OCI-LY7 (cell line): ENCODE results near the gene SRSF8. TPM values are rescaled to one million over a fixed set of nuclear protein-coding genes. Genes with fewer than 3 reads are reported as not detected.

ENCODE experiments used
- BruUV-seq: library from RNA; stranded (reverse); fragments of 400-500 nt; replicated peaks from 2 replicates; lab custom pipeline; 2021; lab: Mats Ljungman, UMichigan
- CTCF ChIA-PET: fragments of 300-600 bp; sonication (Branson Sonifier 250); formaldehyde crosslinking; loops from one replicate; lab custom pipeline; 2022; ENCODE audit warnings: antibody characterized with exemption; ENCODE audit not compliant: unreplicated experiment; lab: Charles Lee
- POLR2A ChIA-PET: fragments of 300-600 bp; sonication (Branson Sonifier 250); formaldehyde crosslinking; loops from one replicate; lab custom pipeline; 2022; ENCODE audit warnings: antibody characterized with exemption; lab: Charles Lee
- DNase-seq: peaks from one replicate; pipeline ENCODE4 v3.0.0-alpha.2; 2015; ENCODE audit warnings: low spot score
- H2AFZ ChIP-seq: fragments of 200-600 bp; sonication (generic), shearing (Covaris generic); 2 replicates; pipeline ENCODE4 v1.6.1; 2014; ENCODE audit warnings: mild to moderate bottlenecking, antibody characterized with exemption, low read length, moderate library complexity
- H3K27ac ChIP-seq: fragments of 200-600 bp; sonication (generic); 2 replicates; pipeline ENCODE4 v1.5.1; 2014; ENCODE audit warnings: mixed run types, low read depth, mild to moderate bottlenecking, moderate library complexity, low read length, inconsistent platforms; ENCODE audit not compliant: poor library complexity, severe bottlenecking
- H3K36me3 ChIP-seq: fragments of 200-600 bp; sonication (generic); 2 replicates; pipeline ENCODE4 v1.6.1; 2014; ENCODE audit warnings: mild to moderate bottlenecking, antibody characterized with exemption, low read length, moderate library complexity, mixed read lengths; ENCODE audit not compliant: insufficient read depth
- H3K4me1 ChIP-seq: fragments of 200-600 bp; sonication (generic); 2 replicates; pipeline ENCODE4 v1.5.1; 2014; ENCODE audit warnings: mild to moderate bottlenecking, low read length; ENCODE audit not compliant: insufficient read depth, poor library complexity, severe bottlenecking
- H3K4me2 ChIP-seq: fragments of 200-600 bp; sonication (generic); 2 replicates; pipeline ENCODE4 v1.6.1; 2014; ENCODE audit warnings: mild to moderate bottlenecking, low read length
- H3K4me3 ChIP-seq: fragments of 200-600 bp; sonication (generic); 2 replicates; pipeline ENCODE4 v1.5.1; 2014; ENCODE audit warnings: mild to moderate bottlenecking, low read depth, low read length; ENCODE audit not compliant: poor library complexity, severe bottlenecking
- H3K79me2 ChIP-seq: fragments of 200-600 bp; sonication (generic); 2 replicates; pipeline ENCODE4 v1.6.1; 2016; ENCODE audit warnings: low read depth, mild to moderate bottlenecking, low read length, moderate library complexity, mixed read lengths; ENCODE audit not compliant: insufficient read depth
- H3K9me2 ChIP-seq: fragments of 200-600 bp; sonication (generic); 2 replicates; pipeline ENCODE4 v1.6.1; 2016; ENCODE audit warnings: mild to moderate bottlenecking, low read length, mixed read lengths; ENCODE audit not compliant: insufficient read depth
- H3K9me3 ChIP-seq: fragments of 200-600 bp; sonication (generic); 2 replicates; pipeline ENCODE4 v1.6.1; 2014; ENCODE audit warnings: mild to moderate bottlenecking, mixed run types, low read length, mixed read lengths
- H4K20me1 ChIP-seq: fragments of 200-600 bp; sonication (generic); 2 replicates; pipeline ENCODE4 v1.6.1; 2014; ENCODE audit warnings: mild to moderate bottlenecking, antibody characterized with exemption, low read length, moderate library complexity, mixed read lengths; ENCODE audit not compliant: insufficient read depth
- EZH2phosphoT487 ChIP-seq: fragments of 200-600 bp; sonication (generic); IDR thresholded peaks from 2 replicates; pipeline ENCODE4 v1.6.1; 2018; ENCODE audit warnings: low read depth, borderline replicate concordance, mild to moderate bottlenecking, mixed run types, antibody characterized with exemption, low read length, moderate library complexity, mixed read lengths
- intact Hi-C: fragments of 100-400 bp; cut with micrococcal nuclease; formaldehyde crosslinking; loops from one replicate; pipeline ENCODE4 v1.10.0; 2022; ENCODE audit not compliant: unreplicated experiment
- total RNA-seq, 2 experiments: library from RNA; depleted of rRNA in 1 of 2; stranded (reverse); fragments of >200 nt in 1 of 2; shearing (Covaris generic) in 1 of 2; gene quantifications; 2 replicates each; pipeline ENCODE4 v1.2.3, GENCODE V29; 2014 to 2022
- TF ChIP-seq, protein P1 (sequence below): fragments of 200-600 bp; sonication (generic); conservative IDR thresholded peaks from 2 replicates; pipeline ENCODE4 v1.5.1; 2014; ENCODE audit warnings: mild to moderate bottlenecking, antibody characterized with exemption, low read length, moderate library complexity, mixed read lengths

SRSF8 gene
- total RNA-seq, 2 experiments from 2014 or later = 13.1 to 42.1 TPM

DNA sequence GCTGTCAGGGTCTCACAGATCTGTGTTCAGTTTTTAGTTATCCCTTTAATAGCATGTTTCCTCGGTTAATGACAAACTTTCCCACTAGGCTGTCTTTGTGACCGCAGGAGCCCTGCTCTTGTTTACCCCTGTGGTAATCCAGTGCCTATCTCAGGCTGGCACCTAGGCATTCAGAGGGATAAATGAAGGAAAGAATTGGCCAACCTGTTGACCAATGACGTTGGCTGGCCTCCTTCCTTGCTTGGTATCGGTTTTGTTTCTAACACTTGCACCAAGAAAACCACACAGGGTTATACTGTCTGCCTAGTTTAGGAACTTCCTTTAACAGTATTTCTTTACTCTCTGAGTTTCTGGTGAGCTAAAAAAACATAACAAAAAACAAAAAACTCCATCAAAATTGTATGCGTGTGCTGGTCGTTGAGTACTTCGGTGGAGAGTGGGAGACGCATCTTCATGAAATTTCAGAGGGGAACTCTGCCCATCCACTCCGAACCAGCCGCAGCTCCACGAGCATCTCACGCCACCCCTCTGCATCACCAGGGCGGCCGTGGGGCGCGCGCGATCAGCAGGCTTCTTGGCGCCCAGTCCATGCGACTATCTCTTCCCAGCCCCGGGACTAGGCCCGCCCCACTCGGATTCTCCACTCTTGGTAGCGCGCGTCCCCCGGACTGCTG is 22.4 kb downstream of the SRSF8 start:
- BruUV-seq = TSS peak; percentile 59
- peaks cover 47% of the 10 kb centered on the region for H3K4me1 ChIP-seq
- peak overlapping the region; percentile 89 for H3K4me2 ChIP-seq
- TF ChIP-seq, protein P1, sequence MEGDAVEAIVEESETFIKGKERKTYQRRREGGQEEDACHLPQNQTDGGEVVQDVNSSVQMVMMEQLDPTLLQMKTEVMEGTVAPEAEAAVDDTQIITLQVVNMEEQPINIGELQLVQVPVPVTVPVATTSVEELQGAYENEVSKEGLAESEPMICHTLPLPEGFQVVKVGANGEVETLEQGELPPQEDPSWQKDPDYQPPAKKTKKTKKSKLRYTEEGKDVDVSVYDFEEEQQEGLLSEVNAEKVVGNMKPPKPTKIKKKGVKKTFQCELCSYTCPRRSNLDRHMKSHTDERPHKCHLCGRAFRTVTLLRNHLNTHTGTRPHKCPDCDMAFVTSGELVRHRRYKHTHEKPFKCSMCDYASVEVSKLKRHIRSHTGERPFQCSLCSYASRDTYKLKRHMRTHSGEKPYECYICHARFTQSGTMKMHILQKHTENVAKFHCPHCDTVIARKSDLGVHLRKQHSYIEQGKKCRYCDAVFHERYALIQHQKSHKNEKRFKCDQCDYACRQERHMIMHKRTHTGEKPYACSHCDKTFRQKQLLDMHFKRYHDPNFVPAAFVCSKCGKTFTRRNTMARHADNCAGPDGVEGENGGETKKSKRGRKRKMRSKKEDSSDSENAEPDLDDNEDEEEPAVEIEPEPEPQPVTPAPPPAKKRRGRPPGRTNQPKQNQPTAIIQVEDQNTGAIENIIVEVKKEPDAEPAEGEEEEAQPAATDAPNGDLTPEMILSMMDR = no peak; the same call in 1 of the 2 replicates
- TF ChIP-seq EZH2phosphoT487 = no peak
- peaks cover 20% of the 10 kb centered on the region; the same call in 1 of the 2 replicates for H3K79me2 ChIP-seq
- intact Hi-C loops = loop anchor here (1.0 kb wide), 1 partner anchor 21 kb away; no protein-coding TSS in a partner anchor
- CTCF ChIA-PET = interaction anchor here (2.5 kb wide), 1 partner anchor 22 kb away, joined by 15 read pairs; the partner anchor contains the start of gene SRSF8
- no peaks in the 10 kb centered on the region for H3K9me3 ChIP-seq
- DNase-seq = no peak
- no peaks in the 10 kb centered on the region; the same call in 1 of the 2 replicates for H4K20me1 ChIP-seq
- no peaks in the 10 kb centered on the region for H3K36me3 ChIP-seq
- H3K4me3 ChIP-seq = peak overlapping the region; percentile 82
- POLR2A ChIA-PET = interaction anchor here (0.6 to 4.0 kb wide), 12 partner anchors 13 to 1333 kb away, joined by 3 to 68 read pairs (median 3); partner anchors contain the start of genes SESN3 and SRSF8
- H3K27ac ChIP-seq = peak overlapping the region; percentile 47
- H2AFZ ChIP-seq = peak overlapping the region; percentile 89
- no peaks in the 10 kb centered on the region for H3K9me2 ChIP-seq

DNA sequence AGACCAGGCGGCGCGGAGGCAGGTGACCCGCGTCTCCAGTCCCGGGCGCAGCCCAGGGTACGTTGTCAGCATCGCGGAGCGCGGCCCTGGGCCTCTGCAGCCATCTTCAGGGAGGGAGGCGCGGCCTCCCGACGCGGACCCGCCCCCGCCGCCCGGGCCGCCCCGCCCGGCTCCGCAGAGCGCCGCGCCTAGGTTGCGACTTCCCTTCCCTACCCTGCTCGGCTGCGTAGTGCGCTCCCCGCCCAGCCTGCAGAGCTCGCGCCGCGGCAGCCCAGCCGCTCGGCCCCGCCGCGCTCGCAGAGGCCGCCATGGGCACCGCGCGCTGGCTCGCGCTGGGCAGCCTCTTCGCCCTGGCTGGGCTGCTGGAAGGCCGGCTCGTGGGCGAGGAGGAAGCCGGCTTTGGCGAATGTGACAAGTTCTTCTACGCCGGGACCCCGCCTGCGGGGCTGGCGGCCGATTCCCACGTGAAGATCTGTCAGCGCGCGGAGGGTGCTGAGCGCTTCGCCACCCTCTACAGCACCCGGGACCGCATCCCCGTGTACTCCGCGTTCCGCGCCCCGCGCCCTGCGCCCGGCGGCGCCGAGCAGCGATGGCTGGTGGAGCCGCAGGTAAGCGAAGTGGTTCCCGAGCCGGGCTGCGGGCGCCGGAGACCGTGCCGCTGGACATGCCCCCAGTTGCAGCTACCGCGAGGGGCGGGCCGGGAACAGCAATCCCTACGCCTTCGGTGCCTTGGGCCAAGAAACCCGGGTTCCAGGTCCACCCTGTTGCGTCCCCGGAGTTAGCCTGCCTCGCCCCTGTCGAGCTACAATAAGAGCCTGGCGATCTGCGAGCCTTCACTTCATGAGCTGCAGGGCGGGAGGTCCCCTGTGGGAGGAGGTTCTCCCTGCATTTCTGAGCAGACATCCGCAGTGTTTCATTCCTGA is 23.2 kb downstream of the SRSF8 start, which contains the start of gene ENDOD1:
ENDOD1 (plus strand) TSS at position 227 of the 923 bp plus-strand sequence; CDS start at position 309, 82 bp downstream.
- intact Hi-C loops = loop anchor here (1.0 to 10.0 kb wide), 5 partner anchors 22 to 1125 kb away; partner anchors contain the start of gene SESN3
- BruUV-seq = no TSS peak
- peak within 1 kb of the TSS; percentile 82 for H3K4me3 ChIP-seq
- H4K20me1 ChIP-seq = no peaks in the 10 kb centered on the region; the same call in 1 of the 2 replicates
- peaks cover 55% of the 10 kb centered on the region for H3K4me1 ChIP-seq
- TF ChIP-seq, protein P1 = 0 out of 2 replicates have a peak, but pooled peaks have one; percentile 10
- no peak for TF ChIP-seq EZH2phosphoT487
- POLR2A ChIA-PET = interaction anchor here (0.6 to 4.0 kb wide), 18 partner anchors 8 to 1333 kb away, joined by 3 to 68 read pairs (median 4); partner anchors contain the start of genes SESN3 and SRSF8
- no peaks in the 10 kb centered on the region for H3K9me3 ChIP-seq
- H3K79me2 ChIP-seq = peaks cover 28% of the 10 kb centered on the region
- H3K9me2 ChIP-seq = no peaks in the 10 kb centered on the region
- CTCF ChIA-PET = interaction anchor here (0.6 to 3.3 kb wide), 3 partner anchors 13 to 116 kb away, joined by 4 to 15 read pairs (median 10); partner anchors contain the start of gene SRSF8
- peak within 1 kb of the TSS; percentile 89 for H3K4me2 ChIP-seq
- no peaks in the 10 kb centered on the region for H3K36me3 ChIP-seq
- peak; percentile 88 for DNase-seq
- peak within 1 kb of the TSS; percentile 89 for H2AFZ ChIP-seq
- H3K27ac ChIP-seq = peak within 1 kb of the TSS; percentile 47
